ENCODE measurements around the gene IFT122. TPM values are rescaled to one million over a fixed set of nuclear protein-coding genes. Genes with fewer than 3 reads are reported as not detected.
"Not testable (repeated sequence)": the region's sequence is repeated elsewhere in the genome, so short reads cannot be mapped to it uniquely, and the experiment has no call there.

IFT122 gene
- total RNA-seq, 5 donors from 2014 or later (not counting 1 experiment from before 2014, with no cell fraction given), result 15.0 to 23.9 (median 18.1) TPM

GRCh38 chr3:129514110-129514509, 74.1 kb downstream of the IFT122 start:
- WGBS (ENCODE audit: insufficient coverage), result 89% methylated on average over 9 of the region's 10 CpGs
- Mint-ChIP-seq H3K4me3 (no peak overlapping the region), H3K4me1 (peaks cover 0 to 6% (median 4%) of the 10 kb centered on the region in 3 donors), H3K9me3 (no peaks in the 10 kb centered on the region), H3K27me3 (no peaks in the 10 kb centered on the region), H3K36me3 (peaks cover 31% of the 10 kb centered on the region), H3K27ac (no peak overlapping the region)
- Histone ChIP-seq H3K27me3 (replicated peaks in 1 of 2; ENCODE audit: control insufficient read depth in 2 of 2, extremely low read depth in 1 of 2, insufficient read depth in 2 of 2, low read length in 1 of 2) (no peaks in the 10 kb centered on the region), H3K4me1 (ENCODE audit: control insufficient read depth in 1 of 2, extremely low read depth in 1 of 2, insufficient read depth in 2 of 2, low read length in 2 of 2) (peaks cover 0 to 4% of the 10 kb centered on the region in 2 experiments), H3K9me3 (no peaks in the 10 kb centered on the region), H3K4me3 (ENCODE audit: control insufficient read depth in 1 of 2, extremely low read depth in 1 of 2, low read length in 1 of 2) (no peak overlapping the region), H3K27ac (ENCODE audit: low read length) (no peak overlapping the region), H3K36me3 (ENCODE audit: control insufficient read depth in 2 of 2, extremely low read depth in 1 of 2, insufficient read depth in 1 of 2, low read length in 1 of 2) (no peaks in the 10 kb centered on the region)
- ATAC-seq (replicated peaks in 1 of 4) (no peak), DNase-seq (no peak)
- ChIA-PET POLR2A (no interaction called here), CTCF (interaction anchor here in 1 of 2 donors (0.5 kb wide), 1 partner anchor 56 kb away, joined by 7 read pairs; no protein-coding TSS in a partner anchor)

GRCh38 chr3:129514563-129514962, 74.5 kb downstream of the IFT122 start:
- no peaks in the 10 kb centered on the region for H3K9me3 Mint-ChIP-seq
- POLR2A ChIA-PET, result no interaction called here
- no peak overlapping the region for H3K27ac Mint-ChIP-seq
- H3K27me3 ChIP-seq (replicated peaks in 1 of 2; ENCODE audit: control insufficient read depth in 2 of 2, extremely low read depth in 1 of 2, insufficient read depth in 2 of 2, low read length in 1 of 2), result no peaks in the 10 kb centered on the region
- no peak overlapping the region for H3K4me3 Mint-ChIP-seq
- ATAC-seq (replicated peaks in 1 of 4) (no peak), DNase-seq (no peak)
- CTCF ChIA-PET, result interaction anchor here in 1 of 2 donors (0.5 kb wide), 1 partner anchor 57 kb away, joined by 7 read pairs; no protein-coding TSS in a partner anchor
- H3K27ac ChIP-seq (ENCODE audit: low read length), result no peak overlapping the region
- no peaks in the 10 kb centered on the region for H3K36me3 ChIP-seq (ENCODE audit: control insufficient read depth in 2 of 2, extremely low read depth in 1 of 2, insufficient read depth in 1 of 2, low read length in 1 of 2)
- WGBS (ENCODE audit: insufficient coverage), result 87% methylated on average over 6 of the region's 6 CpGs
- no peak overlapping the region for H3K4me3 ChIP-seq (ENCODE audit: control insufficient read depth in 1 of 2, extremely low read depth in 1 of 2, low read length in 1 of 2)
- H3K4me1 ChIP-seq (ENCODE audit: control insufficient read depth in 1 of 2, extremely low read depth in 1 of 2, insufficient read depth in 2 of 2, low read length in 2 of 2), result peaks cover 0 to 4% of the 10 kb centered on the region in 2 experiments
- peaks cover 0 to 6% (median 4%) of the 10 kb centered on the region in 3 donors for H3K4me1 Mint-ChIP-seq
- no peaks in the 10 kb centered on the region for H3K27me3 Mint-ChIP-seq
- peaks cover 29% of the 10 kb centered on the region for H3K36me3 Mint-ChIP-seq
- H3K9me3 ChIP-seq, result no peaks in the 10 kb centered on the region

- H3K4me3 Mint-ChIP-seq; H3K27me3 Mint-ChIP-seq; ATAC-seq (replicated peaks in 1 of 4); H3K4me1 ChIP-seq (ENCODE audit: control insufficient read depth in 1 of 2, extremely low read depth in 1 of 2, insufficient read depth in 2 of 2, low read length in 2 of 2); H3K4me1 Mint-ChIP-seq; H3K27me3 ChIP-seq (replicated peaks in 1 of 2; ENCODE audit: control insufficient read depth in 2 of 2, extremely low read depth in 1 of 2, insufficient read depth in 2 of 2, low read length in 1 of 2); H3K9me3 ChIP-seq; H3K27ac ChIP-seq (ENCODE audit: low read length); POLR2A ChIA-PET; H3K9me3 Mint-ChIP-seq; CTCF ChIA-PET; H3K36me3 ChIP-seq (ENCODE audit: control insufficient read depth in 2 of 2, extremely low read depth in 1 of 2, insufficient read depth in 1 of 2, low read length in 1 of 2); H3K4me3 ChIP-seq (ENCODE audit: control insufficient read depth in 1 of 2, extremely low read depth in 1 of 2, low read length in 1 of 2); DNase-seq; H3K27ac Mint-ChIP-seq: not testable (repeated sequence)
- WGBS (ENCODE audit: insufficient coverage), result 100% methylated on average over 8 of the region's 25 CpGs
- H3K36me3 Mint-ChIP-seq, result peaks cover 27% of the 10 kb centered on the region
These were observed 75.2 kb downstream of the IFT122 start for GRCh38 chr3:129515108-129515820.

- H3K4me3 ChIP-seq (ENCODE audit: control insufficient read depth in 1 of 2, extremely low read depth in 1 of 2, low read length in 1 of 2); H3K27ac Mint-ChIP-seq; H3K36me3 ChIP-seq (ENCODE audit: control insufficient read depth in 2 of 2, extremely low read depth in 1 of 2, insufficient read depth in 1 of 2, low read length in 1 of 2); CTCF ChIA-PET; ATAC-seq (replicated peaks in 1 of 4); H3K9me3 ChIP-seq; H3K4me1 ChIP-seq (ENCODE audit: control insufficient read depth in 1 of 2, extremely low read depth in 1 of 2, insufficient read depth in 2 of 2, low read length in 2 of 2); H3K27me3 Mint-ChIP-seq; H3K4me1 Mint-ChIP-seq; H3K4me3 Mint-ChIP-seq; H3K27me3 ChIP-seq (replicated peaks in 1 of 2; ENCODE audit: control insufficient read depth in 2 of 2, extremely low read depth in 1 of 2, insufficient read depth in 2 of 2, low read length in 1 of 2); H3K27ac ChIP-seq (ENCODE audit: low read length); DNase-seq; H3K9me3 Mint-ChIP-seq; POLR2A ChIA-PET: not testable (repeated sequence)
- 91% methylated on average over 5 of the region's 7 CpGs for WGBS (ENCODE audit: insufficient coverage)
- peaks cover 27% of the 10 kb centered on the region for H3K36me3 Mint-ChIP-seq
These were observed 75.9 kb downstream of the IFT122 start for GRCh38 chr3:129515821-129516432.

DNA sequence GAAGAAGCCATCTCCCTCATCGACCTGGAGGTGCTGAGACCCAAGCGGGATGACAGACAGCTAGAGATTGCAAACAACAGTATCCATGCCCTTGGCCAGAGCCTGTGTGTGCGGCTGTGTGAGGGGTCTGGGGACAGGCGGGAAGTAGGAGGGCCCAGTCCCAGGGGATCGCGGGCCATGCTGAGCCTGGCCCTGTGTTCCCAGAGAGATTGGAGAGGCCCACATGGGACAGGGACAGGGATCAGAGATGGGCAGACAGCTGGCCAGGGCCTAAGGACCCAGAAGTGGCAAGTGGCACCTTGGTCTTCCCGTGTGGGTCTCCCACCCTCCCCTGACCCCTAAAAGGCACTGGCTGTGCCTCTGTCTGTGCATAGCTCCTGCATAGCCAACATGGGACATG, 77.5 kb downstream of the IFT122 start:
- POLR2A ChIA-PET, result no interaction called here
- peaks cover 19% of the 10 kb centered on the region for H3K36me3 Mint-ChIP-seq
- no peak for ATAC-seq (replicated peaks in 1 of 4)

DNA sequence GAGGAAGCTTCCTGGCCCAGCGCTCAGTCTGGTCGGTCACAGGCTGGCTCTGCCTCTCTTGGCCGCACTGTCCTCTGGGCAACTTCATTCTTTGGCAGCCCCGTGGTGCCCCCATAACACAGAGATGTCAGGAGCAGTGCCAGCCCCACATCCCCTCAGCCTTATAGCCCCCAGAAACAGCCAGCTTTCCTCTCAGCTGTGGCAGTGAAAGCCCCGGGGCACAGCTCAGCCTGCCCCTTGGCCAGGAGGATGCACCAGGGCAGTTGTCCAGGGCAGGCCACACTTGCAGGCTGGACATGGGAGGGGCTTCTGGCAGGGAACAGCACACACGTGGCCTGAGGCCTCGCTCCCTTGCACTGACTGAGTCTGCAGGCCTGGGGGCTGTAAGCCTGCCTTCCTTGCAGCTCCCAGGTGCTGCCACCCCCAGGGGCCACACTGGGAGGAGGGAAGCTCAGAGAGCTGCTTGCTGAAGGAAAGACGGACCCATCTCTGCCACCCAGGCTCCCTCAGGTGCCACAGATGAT, 78.1 kb downstream of the IFT122 start:
- Mint-ChIP-seq H3K36me3 (peaks cover 19% of the 10 kb centered on the region), H3K4me1 (no peaks in the 10 kb centered on the region), H3K9me3 (no peaks in the 10 kb centered on the region), H3K27ac (no peak overlapping the region), H3K27me3 (no peaks in the 10 kb centered on the region), H3K4me3 (no peak overlapping the region)
- no peaks in the 10 kb centered on the region for H3K27me3 ChIP-seq (replicated peaks in 1 of 2; ENCODE audit: control insufficient read depth in 2 of 2, extremely low read depth in 1 of 2, insufficient read depth in 2 of 2, low read length in 1 of 2)
- H3K9me3 ChIP-seq, result no peaks in the 10 kb centered on the region
- WGBS (ENCODE audit: insufficient coverage), result 91% methylated on average over 7 of the region's 8 CpGs
- no peaks in the 10 kb centered on the region for H3K36me3 ChIP-seq (ENCODE audit: control insufficient read depth in 2 of 2, extremely low read depth in 1 of 2, insufficient read depth in 1 of 2, low read length in 1 of 2)
- ATAC-seq (replicated peaks in 1 of 4) (no peak), DNase-seq (no peak)
- H3K27ac ChIP-seq (ENCODE audit: low read length), result no peak overlapping the region
- no peaks in the 10 kb centered on the region for H3K4me1 ChIP-seq (ENCODE audit: control insufficient read depth in 1 of 2, extremely low read depth in 1 of 2, insufficient read depth in 2 of 2, low read length in 2 of 2)
- ChIA-PET CTCF (no interaction called here), POLR2A (no interaction called here)
- no peak overlapping the region for H3K4me3 ChIP-seq (ENCODE audit: control insufficient read depth in 1 of 2, extremely low read depth in 1 of 2, low read length in 1 of 2)

More for the DNA sequence above, 77.5 kb downstream of the IFT122 start:
- Mint-ChIP-seq H3K4me3 (no peak overlapping the region), H3K27ac (no peak overlapping the region), H3K4me1 (no peaks in the 10 kb centered on the region), H3K27me3 (no peaks in the 10 kb centered on the region), H3K9me3 (no peaks in the 10 kb centered on the region)
- H3K4me3 ChIP-seq (ENCODE audit: control insufficient read depth in 1 of 2, extremely low read depth in 1 of 2, low read length in 1 of 2), result no peak overlapping the region
- H3K27me3 ChIP-seq (replicated peaks in 1 of 2; ENCODE audit: control insufficient read depth in 2 of 2, extremely low read depth in 1 of 2, insufficient read depth in 2 of 2, low read length in 1 of 2), result no peaks in the 10 kb centered on the region
- DNase-seq, result no peak
- no peaks in the 10 kb centered on the region for H3K36me3 ChIP-seq (ENCODE audit: control insufficient read depth in 2 of 2, extremely low read depth in 1 of 2, insufficient read depth in 1 of 2, low read length in 1 of 2)
- CTCF ChIA-PET, result no interaction called here
- WGBS (ENCODE audit: insufficient coverage), result 95% methylated on average over 5 of the region's 7 CpGs
- no peaks in the 10 kb centered on the region for H3K4me1 ChIP-seq (ENCODE audit: control insufficient read depth in 1 of 2, extremely low read depth in 1 of 2, insufficient read depth in 2 of 2, low read length in 2 of 2)
- H3K9me3 ChIP-seq, result no peaks in the 10 kb centered on the region
- H3K27ac ChIP-seq (ENCODE audit: low read length), result no peak overlapping the region

All from T-cell (primary cell).